ENCODE data around the gene COL25A1.
A peak's percentile ranks its signal among the peaks of the same experiment; 100 is the strongest.

The COL25A1 gene

GRCh38 chr4:108777388-108777787, 525.1 kb downstream of the COL25A1 start:
- no peak for TF ChIP-seq CTCF (IDR thresholded peaks at IDR 0.05; ENCODE audit: low read depth, low read length)
- H3K4me3 ChIP-seq (ENCODE audit: low read depth, low read length): no peak overlapping the region

GRCh38 chr4:108775921-108776320, 526.5 kb downstream of the COL25A1 start:
- TF ChIP-seq CTCF (IDR thresholded peaks at IDR 0.05; ENCODE audit: low read depth, low read length): no peak
- H3K4me3 ChIP-seq (ENCODE audit: low read depth, low read length): no peak overlapping the region

- TF ChIP-seq CTCF (IDR thresholded peaks at IDR 0.05; ENCODE audit: low read depth, low read length): no peak
These were observed 527.5 kb downstream of the COL25A1 start for GRCh38 chr4:108774809-108775530.

GRCh38 chr4:108772402-108772801, 530.1 kb downstream of the COL25A1 start:
- TF ChIP-seq CTCF (IDR thresholded peaks at IDR 0.05; ENCODE audit: low read depth, low read length): no peak

More at GRCh38 chr4:108774809-108775530, 527.5 kb downstream of the COL25A1 start:
- H3K4me3 ChIP-seq (ENCODE audit: low read depth, low read length): no peak overlapping the region

GRCh38 chr4:108766058-108766457, 536.4 kb downstream of the COL25A1 start:
- H3K4me3 ChIP-seq (ENCODE audit: low read depth, low read length): no peak overlapping the region
- no peak for TF ChIP-seq CTCF (IDR thresholded peaks at IDR 0.05; ENCODE audit: low read depth, low read length)

More at GRCh38 chr4:108772402-108772801, 530.1 kb downstream of the COL25A1 start:
- H3K4me3 ChIP-seq (ENCODE audit: low read depth, low read length): no peak overlapping the region

- H3K4me3 ChIP-seq (ENCODE audit: low read depth, low read length): no peak overlapping the region
- TF ChIP-seq CTCF (IDR thresholded peaks at IDR 0.05; ENCODE audit: low read depth, low read length): no peak
These were observed 538.5 kb downstream of the COL25A1 start for GRCh38 chr4:108763986-108764385.

GRCh38 chr4:108763226-108763593, 539.2 kb downstream of the COL25A1 start:
- peak overlapping the region; percentile 57 for H3K4me3 ChIP-seq (ENCODE audit: low read depth, low read length)
- no peak for TF ChIP-seq CTCF (IDR thresholded peaks at IDR 0.05; ENCODE audit: low read depth, low read length)
